Measurements from ENCODE around the gene ZIC2.
"Not testable (repeated sequence)": the region's sequence is repeated elsewhere in the genome, so short reads cannot be mapped to it uniquely, and the experiment has no call there.

The ZIC2 gene

DNA sequence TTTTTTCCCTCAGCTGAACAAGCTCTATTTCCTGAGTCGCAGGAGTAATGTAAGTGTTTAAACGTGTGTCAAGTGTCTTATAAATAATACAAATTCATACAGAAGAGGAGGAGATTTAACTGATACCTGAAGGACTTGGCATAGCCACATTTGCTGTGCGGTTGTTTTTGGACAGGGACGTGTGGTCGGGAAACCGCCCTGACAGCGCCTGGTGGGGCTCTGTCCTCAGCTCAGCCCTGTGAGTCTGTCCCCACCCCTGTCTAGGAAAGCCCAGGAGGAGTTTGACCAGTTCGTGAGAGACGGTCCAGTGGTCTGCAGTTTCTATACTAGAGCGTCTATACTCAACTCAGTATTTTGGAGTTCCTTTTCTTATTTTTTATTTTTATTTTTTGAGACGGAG is 16.7 kb downstream of the ZIC2 start:
- DNase-seq (ENCODE audit: low read depth in 2 of 2, low spot score in 1 of 2) = no peak

DNA sequence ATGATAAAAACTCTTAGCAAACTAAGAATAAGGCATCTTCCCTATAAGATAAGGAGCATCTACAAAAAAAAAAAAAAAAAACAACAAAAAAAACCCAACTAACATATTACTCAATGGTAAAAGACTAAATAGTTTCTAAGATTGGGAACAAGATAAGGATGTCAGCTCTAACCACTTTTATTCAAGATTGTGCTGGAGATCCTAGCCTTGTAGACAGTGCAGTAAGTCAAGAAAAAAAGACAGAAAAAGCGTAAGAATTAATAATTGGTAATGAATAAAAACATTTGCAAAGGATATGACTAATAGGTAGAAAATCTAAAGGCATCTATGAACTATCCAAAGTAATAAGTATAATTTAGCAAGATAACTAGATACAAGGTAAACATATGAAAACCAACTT is 33.0 kb downstream of the ZIC2 start:
- no peak for DNase-seq (ENCODE audit: low read depth in 2 of 2, low spot score in 1 of 2)

DNA sequence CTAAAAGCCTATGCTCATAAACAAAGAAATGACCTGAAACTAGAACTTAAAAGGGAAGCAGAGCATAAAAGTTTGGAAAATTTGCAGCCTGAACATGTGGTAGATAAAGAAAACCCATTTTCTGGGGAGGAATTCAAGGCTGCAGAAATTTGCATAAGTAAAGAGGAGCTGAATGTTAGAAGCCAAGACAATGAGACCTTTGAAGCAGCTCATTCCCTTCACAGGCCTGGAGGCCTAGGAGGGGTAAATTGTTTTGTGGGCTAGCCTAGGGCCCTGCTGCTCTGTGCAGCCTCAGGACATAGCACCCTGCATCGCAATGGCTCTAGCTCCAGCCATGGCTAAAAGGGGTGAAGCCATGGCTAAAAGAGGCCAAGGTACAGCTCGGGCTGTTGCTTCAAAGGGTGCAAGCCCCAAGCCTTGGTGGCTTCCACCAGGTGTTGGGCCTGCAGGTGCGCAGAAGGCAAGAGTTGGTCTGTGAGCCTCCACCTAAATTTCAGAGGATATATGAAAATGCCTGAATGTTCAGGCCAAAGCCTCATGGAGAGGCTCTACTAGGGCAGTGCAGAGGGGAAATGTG is 38.3 kb downstream of the ZIC2 start:
- DNase-seq (ENCODE audit: low read depth in 2 of 2, low spot score in 1 of 2) = no peak

DNA sequence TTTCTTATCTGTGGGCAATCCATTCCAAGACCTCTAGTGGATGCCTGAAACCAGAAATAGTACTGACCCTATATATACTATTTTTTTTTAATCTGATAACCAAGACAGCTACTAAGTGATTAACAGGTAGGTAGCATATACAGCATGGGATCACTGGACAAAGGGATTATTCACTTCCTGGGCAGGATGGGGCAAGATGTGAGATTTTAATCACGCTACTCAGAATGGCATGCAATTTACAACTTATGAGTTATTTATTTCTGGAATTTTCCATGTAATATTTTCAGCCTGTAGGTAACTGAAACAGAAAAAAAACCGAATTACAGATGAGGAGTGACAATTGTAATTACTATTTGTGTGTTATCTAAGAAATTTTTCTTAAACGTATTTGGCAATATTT is 41.2 kb downstream of the ZIC2 start:
- DNase-seq (ENCODE audit: low read depth in 2 of 2, low spot score in 1 of 2) = no peak

DNA sequence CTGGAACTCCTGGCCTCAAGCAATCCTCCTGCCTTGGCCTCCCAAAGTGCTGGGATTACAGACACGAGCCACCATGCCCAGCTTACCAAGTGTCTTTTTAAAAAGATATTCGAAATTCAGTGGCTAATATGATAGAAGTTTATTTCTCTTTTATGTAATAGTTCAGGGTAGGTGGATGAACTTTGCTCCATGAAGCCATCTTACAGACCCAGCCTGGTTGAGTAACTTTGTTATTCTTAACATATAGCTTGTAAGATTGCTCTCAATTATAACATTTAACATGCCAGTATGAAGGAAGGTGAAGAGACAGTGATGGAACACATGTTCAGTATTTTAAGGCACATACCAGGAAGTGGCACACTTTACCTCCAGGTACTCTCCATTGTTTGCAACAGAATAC is 42.4 kb downstream of the ZIC2 start:
- DNase-seq (ENCODE audit: low read depth in 2 of 2, low spot score in 1 of 2) = no peak

DNA sequence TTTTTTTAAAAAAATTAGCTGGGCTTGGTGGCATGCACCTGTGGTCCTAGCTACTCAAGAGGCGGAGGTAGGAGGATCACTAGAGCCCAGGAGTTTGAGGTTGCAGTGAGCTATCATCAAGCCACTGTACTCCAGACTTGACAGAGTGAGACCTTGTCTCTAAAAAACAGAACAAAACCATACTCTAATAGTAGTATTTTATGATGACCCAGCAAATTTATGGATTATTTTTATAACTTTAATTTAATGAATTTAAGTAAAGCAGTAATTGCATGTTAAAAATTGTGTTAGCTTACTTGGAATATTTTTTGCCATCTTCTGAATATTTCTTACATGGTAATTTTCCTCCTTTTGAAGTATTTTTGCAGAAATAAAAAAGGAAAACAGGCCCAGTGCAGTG is 48.3 kb downstream of the ZIC2 start:
- no peak for DNase-seq (ENCODE audit: low read depth in 2 of 2, low spot score in 1 of 2)

DNA sequence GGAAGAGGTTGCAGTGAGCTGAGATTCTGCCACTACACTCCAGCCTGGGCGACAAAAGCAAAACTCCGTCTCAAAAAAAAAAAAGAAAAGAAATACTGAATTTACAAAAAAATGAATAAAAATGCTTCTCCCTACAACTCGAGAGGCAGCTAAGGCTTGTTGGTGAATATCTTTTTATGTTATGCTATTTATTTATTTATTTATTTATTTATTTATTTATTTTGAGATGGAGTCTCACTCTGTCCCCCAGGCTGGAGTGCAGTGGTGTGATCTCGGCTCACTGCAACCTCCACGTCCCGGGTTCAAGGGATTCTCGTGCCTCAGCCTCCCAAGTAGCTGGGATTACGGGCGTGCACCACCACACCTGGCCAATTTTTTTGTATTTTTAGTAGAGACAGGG is 51.1 kb downstream of the ZIC2 start:
- not testable (repeated sequence) for DNase-seq (ENCODE audit: low read depth in 2 of 2, low spot score in 1 of 2)

DNA sequence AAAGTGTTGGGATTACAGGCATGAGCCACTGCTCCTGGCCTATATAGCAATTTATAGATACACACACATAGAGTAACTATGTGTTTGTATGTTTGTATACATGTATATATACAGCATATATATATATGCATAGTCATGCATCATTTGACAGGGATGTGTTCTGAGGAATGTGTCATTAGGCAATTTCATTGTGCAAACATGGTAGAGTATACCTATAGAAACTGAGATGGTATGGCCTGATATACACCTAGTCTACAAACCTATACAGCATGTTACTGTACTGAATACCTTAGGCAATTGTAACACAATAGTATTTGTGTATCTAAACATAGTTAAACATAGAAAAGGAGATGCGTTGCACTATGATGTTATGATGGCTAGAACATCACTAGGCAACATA is 54.4 kb downstream of the ZIC2 start:
- DNase-seq (ENCODE audit: low read depth in 2 of 2, low spot score in 1 of 2) = no peak
